Upper lobe of left lung (tissue), 6 donors: ENCODE data around the gene PDE4D. TPM values are rescaled to one million over a fixed set of nuclear protein-coding genes. Genes with fewer than 3 reads are reported as not detected.
"Not testable (repeated sequence)": the region's sequence is repeated elsewhere in the genome, so short reads cannot be mapped to it uniquely, and the experiment has no call there.

Experiments
- ATAC-seq, 2 donors: fragments of 200-7000 bp; cut with Tn5 transposase; one replicate each; pipeline ENCODE4 v1.9.1; 2022; ENCODE audit warnings: mild to moderate bottlenecking in 2 of 2, moderate library complexity in 2 of 2; ENCODE audit not compliant: low FRiP score in 2 of 2
- DNase-seq, 2 donors: peaks; one replicate each; pipeline ENCODE4 v3.0.0-alpha.2; 2019 to 2020
- H3K27ac ChIP-seq, 4 donors: fragments of 200-600 bp; sonication (generic); one replicate each; pipeline ENCODE4 v1.5.1; 2016 to 2019
- H3K27me3 ChIP-seq, 4 donors: fragments of 200-600 bp; sonication (generic); one replicate each; pipeline ENCODE4 v1.5.1; 2017 to 2019
- H3K36me3 ChIP-seq, 4 donors: fragments of 200-600 bp; sonication (generic); one replicate each; pipeline ENCODE4 v1.5.1; 2016 to 2019
- H3K4me1 ChIP-seq, 4 donors: fragments of 200-600 bp; sonication (generic); one replicate each; pipeline ENCODE4 v1.5.1; 2018 to 2019
- H3K4me3 ChIP-seq, 4 donors: fragments of 200-600 bp; sonication (generic); one replicate each; pipeline ENCODE4 v1.5.1; 2017 to 2019; ENCODE audit warnings: mild to moderate bottlenecking in 2 of 4, moderate library complexity in 1 of 4
- H3K9me3 ChIP-seq, 4 donors: fragments of 200-600 bp; sonication (generic); one replicate each; pipeline ENCODE4 v1.5.1; 2018 to 2019
- CTCF ChIP-seq, 6 experiments: fragments of 450-650 bp in 4 of 6; fragments of 200-600 bp in 2 of 6; sonication (generic) in 2 of 6; IDR thresholded peaks; one replicate each; pipeline ENCODE4 v1.5.1; 2016 to 2019; ENCODE audit warnings: antibody characterized with exemption in 6 of 6
- EP300 ChIP-seq, 4 donors: sonication (generic); formaldehyde crosslinking; IDR thresholded peaks; one replicate each; pipeline ENCODE4 v1.5.1; 2017; ENCODE audit warnings: antibody characterized with exemption in 4 of 4, control low read depth in 2 of 4
- POLR2A ChIP-seq, 4 donors: fragments of 450-650 bp; IDR thresholded peaks; one replicate each; pipeline ENCODE4 v1.5.1; 2016 to 2017; ENCODE audit warnings: antibody characterized with exemption in 4 of 4, mild to moderate bottlenecking in 2 of 4
- POLR2AphosphoS5 ChIP-seq, 2 donors: sonication (generic); formaldehyde crosslinking; IDR thresholded peaks; one replicate each; pipeline ENCODE4 v1.5.1; 2017; ENCODE audit warnings: antibody characterized with exemption in 2 of 2
- WGBS, 2 donors: methylation state at CpG; one replicate each; pipeline ENCODE4 v1.1.5; 2017 to 2018; 5-methylcytosine and 5-hydroxymethylcytosine counted together
- total RNA-seq, 6 donors: library from RNA; depleted of rRNA in 4 of 6; stranded (reverse); fragments of >200 nt in 4 of 6; gene quantifications; one replicate each; pipeline versions ENCODE4 v1.1.0 to v1.2.1, GENCODE V29; 2016 to 2021
- donor health status: DM: no; HTN: no; CAD: no; lungs with moderate emphysema.
- donor health status: DM: no; HTN: yes; CAD: no; lungs with severe emphysema.

The PDE4D gene
- total RNA-seq, 6 donors from 2014 or later: 50.4 to 188 (median 84.0) TPM

DNA sequence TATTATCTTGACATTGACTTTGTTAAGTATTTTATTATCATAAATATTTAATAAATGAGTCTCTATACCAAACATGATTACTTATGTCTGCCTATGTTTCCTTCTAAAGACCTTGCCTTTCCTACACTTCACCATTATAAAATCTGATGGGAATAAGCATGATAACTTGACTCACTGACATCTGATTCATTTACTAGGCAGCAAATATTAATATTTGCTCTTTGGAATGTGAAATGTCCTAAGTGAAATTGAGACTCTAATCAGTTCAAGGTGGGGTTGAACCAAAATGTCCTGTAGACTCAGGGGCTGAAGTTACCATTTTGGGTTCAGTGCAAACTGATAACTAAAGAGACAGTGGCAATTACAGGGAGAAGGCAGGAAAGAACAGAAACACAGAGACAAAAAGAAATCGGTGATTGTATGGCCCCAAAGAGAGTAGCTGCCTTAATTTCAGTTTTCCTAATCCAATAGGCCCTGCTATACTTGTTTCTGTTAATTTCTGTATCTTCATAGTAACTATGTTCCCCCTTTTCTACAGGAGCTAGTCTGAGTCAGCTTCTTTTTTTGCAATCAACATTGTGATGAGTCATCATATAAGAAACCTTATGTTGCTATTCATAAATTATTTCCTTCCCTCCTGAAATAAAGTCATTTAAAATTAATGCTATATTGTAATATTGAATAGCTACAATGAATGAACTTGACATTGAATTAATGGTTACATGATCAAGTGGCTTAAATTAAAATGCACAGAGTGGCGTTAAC, 296.8 kb downstream of the PDE4D start:
- Histone ChIP-seq H3K27ac (no peak overlapping the region), H3K27me3 (no peaks in the 10 kb centered on the region), H3K36me3 (no peaks in the 10 kb centered on the region), H3K9me3 (no peaks in the 10 kb centered on the region), H3K4me3 (no peak overlapping the region), H3K4me1 (peaks cover 0 to 7% (median 5%) of the 10 kb centered on the region in 4 donors)
- DNase-seq (no peak), ATAC-seq (no peak)
- TF ChIP-seq POLR2AphosphoS5 (IDR thresholded peaks at IDR 0.05) (no peak), EP300 (IDR thresholded peaks at IDR 0.05) (no peak), POLR2A (IDR thresholded peaks at IDR 0.05) (no peak), CTCF (IDR thresholded peaks at IDR 0.05) (no peak)
- WGBS, 2 donors: 82 to 93% methylated on average over 2 of the region's 2 CpGs

GRCh38 chr5:59594118-59594517, 299.4 kb downstream of the PDE4D start:
- not testable (repeated sequence) for H3K36me3 ChIP-seq, H3K4me3 ChIP-seq, DNase-seq, H3K27me3 ChIP-seq, H3K9me3 ChIP-seq, ATAC-seq, H3K4me1 ChIP-seq, H3K27ac ChIP-seq
- 92 to 95% methylated on average over 5 of the region's 5 CpGs for WGBS, 2 donors

GRCh38 chr5:59593439-59594007, 300.0 kb downstream of the PDE4D start:
- Histone ChIP-seq H3K4me3 (no peak overlapping the region), H3K9me3 (no peaks in the 10 kb centered on the region), H3K36me3 (no peaks in the 10 kb centered on the region), H3K27me3 (no peaks in the 10 kb centered on the region), H3K27ac (no peak overlapping the region), H3K4me1 (peaks cover 1 to 5% (median 4%) of the 10 kb centered on the region in 4 donors)
- DNase-seq (no peak), ATAC-seq (no peak)
- WGBS, 2 donors: 83 to 87% methylated on average over 2 of the region's 2 CpGs
- TF ChIP-seq POLR2A (IDR thresholded peaks at IDR 0.05) (no peak), POLR2AphosphoS5 (IDR thresholded peaks at IDR 0.05) (no peak), EP300 (IDR thresholded peaks at IDR 0.05) (no peak), CTCF (IDR thresholded peaks at IDR 0.05) (no peak)

- DNase-seq: no peak
Measured at GRCh38 chr5:59592101-59592500, 301.4 kb downstream of the PDE4D start.

DNA sequence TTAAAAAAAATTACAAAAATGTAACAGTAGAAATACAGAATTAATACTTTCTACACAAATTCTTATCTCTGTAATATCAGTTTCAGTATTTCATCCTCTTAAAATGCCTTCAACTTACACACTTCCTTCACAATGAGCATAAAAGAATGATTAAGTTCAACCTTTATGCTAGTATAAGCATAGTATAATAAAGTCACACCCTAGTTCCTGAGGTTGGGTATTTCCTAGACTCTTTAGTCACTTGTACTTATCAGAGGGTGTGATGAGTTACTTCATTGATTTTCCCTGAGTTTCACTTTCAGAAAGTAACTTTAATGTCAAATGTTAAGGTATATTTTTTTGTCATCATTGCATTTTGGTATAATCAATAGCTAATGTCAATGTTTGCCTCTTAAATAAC, 302.4 kb downstream of the PDE4D start:
- Histone ChIP-seq H3K4me1 (peaks cover 0 to 8% (median 6%) of the 10 kb centered on the region in 4 donors), H3K9me3 (no peaks in the 10 kb centered on the region), H3K27ac (no peak overlapping the region), H3K4me3 (no peak overlapping the region), H3K27me3 (no peaks in the 10 kb centered on the region), H3K36me3 (no peaks in the 10 kb centered on the region)
- DNase-seq (no peak), ATAC-seq (no peak)
- TF ChIP-seq POLR2A (IDR thresholded peaks at IDR 0.05) (no peak), EP300 (IDR thresholded peaks at IDR 0.05) (no peak), POLR2AphosphoS5 (IDR thresholded peaks at IDR 0.05) (no peak), CTCF (IDR thresholded peaks at IDR 0.05) (no peak)

More at GRCh38 chr5:59592101-59592500, 301.4 kb downstream of the PDE4D start:
- ATAC-seq: no peak
- no peaks in the 10 kb centered on the region for H3K36me3 ChIP-seq
- no peaks in the 10 kb centered on the region for H3K9me3 ChIP-seq
- H3K4me3 ChIP-seq: no peak overlapping the region
- WGBS, 2 donors: 70 to 77% methylated on average over 3 of the region's 3 CpGs
- H3K27ac ChIP-seq: no peak overlapping the region
- peaks cover 0 to 8% (median 6%) of the 10 kb centered on the region in 4 donors for H3K4me1 ChIP-seq
- TF ChIP-seq POLR2AphosphoS5 (IDR thresholded peaks at IDR 0.05): no peak
- TF ChIP-seq CTCF (IDR thresholded peaks at IDR 0.05): no peak
- TF ChIP-seq EP300 (IDR thresholded peaks at IDR 0.05): no peak
- no peak for TF ChIP-seq POLR2A (IDR thresholded peaks at IDR 0.05)
- H3K27me3 ChIP-seq: no peaks in the 10 kb centered on the region
